Mesodermal cell (in vitro differentiated cells): ENCODE measurements around the gene KLHDC9. TPM values are rescaled to one million over a fixed set of nuclear protein-coding genes. Genes with fewer than 3 reads are reported as not detected.
"Not testable (repeated sequence)": the region's sequence is repeated elsewhere in the genome, so short reads cannot be mapped to it uniquely, and the experiment has no call there.

Experiments
- H3K27ac ChIP-seq: 2 replicates; pipeline ENCODE4 v1.7.0; 2013; ENCODE audit warnings: mild to moderate bottlenecking, low read depth, low read length, moderate library complexity; ENCODE audit not compliant: severe bottlenecking
- H3K36me3 ChIP-seq: 2 replicates; pipeline ENCODE4 v1.7.1; 2013; ENCODE audit warnings: mild to moderate bottlenecking, low read length, moderate library complexity; ENCODE audit not compliant: control insufficient read depth, insufficient read depth
- H3K4me1 ChIP-seq: one replicate; pipeline ENCODE4 v1.7.1; 2013; ENCODE audit warnings: mild to moderate bottlenecking, low read length; ENCODE audit not compliant: insufficient read depth, control insufficient read depth, poor library complexity, severe bottlenecking
- H3K4me3 ChIP-seq: 2 replicates; pipeline ENCODE4 v1.7.0; 2013; ENCODE audit warnings: low read length, control low read depth, mild to moderate bottlenecking; ENCODE audit not compliant: insufficient read depth, poor library complexity, severe bottlenecking; ENCODE audit errors: extremely low read depth
- H3K9me3 ChIP-seq: 2 replicates; pipeline ENCODE4 v1.7.1; 2013; ENCODE audit warnings: mild to moderate bottlenecking, low read length, moderate library complexity; ENCODE audit not compliant: control insufficient read depth
- WGBS, 2 experiments: methylation state at CpG; one replicate each; pipeline ENCODE4 v1.1.5; 2013; ENCODE audit warnings: missing lambda C conversion rate in 2 of 2; ENCODE audit not compliant: insufficient coverage in 2 of 2; 5-methylcytosine and 5-hydroxymethylcytosine counted together
- polyA plus RNA-seq, 2 experiments: library from polyadenylated mRNA; stranded (reverse); fragments of 50-300 nt; gene quantifications; one replicate each; pipeline ENCODE4 v1.2.3, GENCODE V29; 2013

Gene KLHDC9
- polyA plus RNA-seq (2013, experiment 1 of 2), result 5.5 TPM
- 5.2 TPM for polyA plus RNA-seq (2013, experiment 2 of 2)

GRCh38 chr1:161098210-161099068 is at the start of gene KLHDC9:
KLHDC9 (plus strand) TSS chr1:161098361; CDS start chr1:161098536, 175 bp downstream.
- WGBS, 2 experiments, result 9 to 11% methylated on average over 48 to 67 of the region's 71 CpGs
- Histone ChIP-seq H3K36me3 (peaks cover 38% of the 10 kb centered on the region), H3K4me3 (peak within 1 kb of the TSS; percentile 51), H3K4me1 (peaks cover 4% of the 10 kb centered on the region), H3K27ac (peak within 1 kb of the TSS; percentile 43), H3K9me3 (no peaks in the 10 kb centered on the region)

- 92 to 94% methylated on average over 2 to 5 of the region's 5 CpGs for WGBS, 2 experiments
- H3K9me3 ChIP-seq, result peaks cover 18% of the 10 kb centered on the region
Measured at GRCh38 chr1:161048949-161049722, 49.0 kb upstream of the KLHDC9 start.

GRCh38 chr1:161051219-161051618 is 46.9 kb upstream of the KLHDC9 start:
- no peaks in the 10 kb centered on the region for H3K4me1 ChIP-seq
- WGBS, 2 experiments, result 89 to 95% methylated on average over 9 to 10 of the region's 10 CpGs
- H3K27ac ChIP-seq, result no peak overlapping the region
- no peak overlapping the region for H3K4me3 ChIP-seq
- peaks cover 18% of the 10 kb centered on the region for H3K9me3 ChIP-seq
- H3K36me3 ChIP-seq, result no peaks in the 10 kb centered on the region

More at GRCh38 chr1:161048949-161049722, 49.0 kb upstream of the KLHDC9 start:
- Histone ChIP-seq H3K4me1 (no peaks in the 10 kb centered on the region), H3K4me3 (no peak overlapping the region), H3K27ac (no peak overlapping the region), H3K36me3 (peaks cover 2% of the 10 kb centered on the region)

GRCh38 chr1:161052899-161053298 is 45.3 kb upstream of the KLHDC9 start:
- peaks cover 10% of the 10 kb centered on the region for H3K9me3 ChIP-seq
- no peaks in the 10 kb centered on the region for H3K4me1 ChIP-seq
- H3K27ac ChIP-seq, result no peak overlapping the region
- no peaks in the 10 kb centered on the region for H3K36me3 ChIP-seq
- WGBS, 2 experiments, result 73 to 75% methylated on average over 2 to 3 of the region's 3 CpGs
- H3K4me3 ChIP-seq, result no peak overlapping the region

GRCh38 chr1:161054232-161054631 is 43.9 kb upstream of the KLHDC9 start:
- Histone ChIP-seq H3K4me1 (no peaks in the 10 kb centered on the region), H3K36me3 (no peaks in the 10 kb centered on the region), H3K9me3 (peaks cover 8% of the 10 kb centered on the region), H3K27ac (no peak overlapping the region), H3K4me3 (no peak overlapping the region)
- 87 to 93% methylated on average over 3 to 4 of the region's 4 CpGs for WGBS, 2 experiments

GRCh38 chr1:161054805-161055204 is 43.4 kb upstream of the KLHDC9 start:
- no peaks in the 10 kb centered on the region for H3K4me1 ChIP-seq
- H3K27ac ChIP-seq, result no peak overlapping the region
- H3K9me3 ChIP-seq, result peaks cover 2% of the 10 kb centered on the region
- H3K4me3 ChIP-seq, result no peak overlapping the region
- WGBS, 2 experiments, result 95 to 100% methylated on average over 4 to 5 of the region's 7 CpGs
- H3K36me3 ChIP-seq, result no peaks in the 10 kb centered on the region

- H3K36me3 ChIP-seq, result no peaks in the 10 kb centered on the region
- no peak overlapping the region for H3K4me3 ChIP-seq
Measured at GRCh38 chr1:161059293-161059692, 38.9 kb upstream of the KLHDC9 start.

GRCh38 chr1:161061419-161061818 is 36.7 kb upstream of the KLHDC9 start:
- Histone ChIP-seq H3K27ac (no peak overlapping the region), H3K4me1 (no peaks in the 10 kb centered on the region), H3K36me3 (no peaks in the 10 kb centered on the region), H3K4me3 (no peak overlapping the region), H3K9me3 (no peaks in the 10 kb centered on the region)
- WGBS, 2 experiments, result 86 to 100% methylated on average over 1 of the region's 4 CpGs

More at GRCh38 chr1:161059293-161059692, 38.9 kb upstream of the KLHDC9 start:
- WGBS, 2 experiments, result 85 to 100% methylated on average over 1 to 5 of the region's 6 CpGs
- H3K4me1 ChIP-seq, result no peaks in the 10 kb centered on the region
- no peaks in the 10 kb centered on the region for H3K9me3 ChIP-seq
- H3K27ac ChIP-seq, result no peak overlapping the region

- WGBS, 2 experiments, result 43 to 50% methylated on average over 2 to 3 of the region's 6 CpGs
- H3K9me3 ChIP-seq, H3K4me3 ChIP-seq, H3K36me3 ChIP-seq, H3K27ac ChIP-seq, H3K4me1 ChIP-seq: not testable (repeated sequence)
Measured at GRCh38 chr1:161063936-161064335, 34.2 kb upstream of the KLHDC9 start.

GRCh38 chr1:161065681-161066080 is 32.5 kb upstream of the KLHDC9 start:
- not testable (repeated sequence) for H3K4me1 ChIP-seq, H3K27ac ChIP-seq, H3K4me3 ChIP-seq, H3K9me3 ChIP-seq, H3K36me3 ChIP-seq
- 97 to 98% methylated on average over 5 of the region's 7 CpGs for WGBS, 2 experiments
